ENCODE data around the gene XPO4. TPM values are rescaled to one million over a fixed set of nuclear protein-coding genes. Genes with fewer than 3 reads are reported as not detected.

The XPO4 gene
- total and polyA plus RNA-seq, 10 of the 15 experiments (the other 5 are each of a cell fraction or from before 2014, with no cell fraction given), result 3.6 to 24.9 (median 18.4) TPM

DNA sequence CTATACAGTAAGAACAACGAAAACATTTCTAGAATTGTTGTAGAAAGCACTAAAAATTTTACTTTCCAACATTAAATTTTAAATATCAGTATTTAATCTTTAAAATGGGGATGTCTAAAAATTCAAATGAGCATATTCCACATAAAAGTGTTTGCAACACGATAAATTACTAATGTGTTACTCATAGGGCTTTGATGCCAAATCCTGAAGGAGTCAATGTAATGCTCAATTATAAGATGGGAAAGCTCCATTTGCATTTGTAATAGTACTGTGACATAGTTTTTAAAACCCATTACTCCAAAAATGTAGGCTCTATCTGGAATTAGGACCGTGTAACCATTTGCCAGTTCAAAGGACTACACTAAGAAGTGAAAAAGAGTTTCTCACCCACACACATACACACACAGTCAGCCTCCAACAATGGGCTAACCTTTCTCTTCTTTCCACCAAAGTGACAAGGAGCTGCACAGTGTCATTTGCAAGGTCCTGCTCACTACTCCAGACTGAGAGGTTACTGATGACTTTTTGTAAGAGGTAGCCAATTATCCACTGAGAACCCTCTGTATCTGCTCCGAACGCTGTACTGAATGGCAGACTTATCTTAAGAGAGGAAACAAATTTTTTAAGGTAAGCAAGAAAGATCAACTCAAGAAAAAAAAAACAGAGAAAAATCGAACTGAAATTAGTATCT, 102.7 kb downstream of the XPO4 start (continued):
- TF ChIP-seq EGR1 (IDR thresholded peaks at IDR 0.05; ENCODE audit: borderline replicate concordance in 1 of 2, low read depth in 2 of 2, low read length in 2 of 2) (no peak), SRF (IDR thresholded peaks at IDR 0.05; ENCODE audit: low read depth in 2 of 2, low read length in 2 of 2) (no peak), POU2F2 (IDR thresholded peaks at IDR 0.05; ENCODE audit: borderline replicate concordance, low read depth, low read length) (no peak), MEF2B (IDR thresholded peaks at IDR 0.05; ENCODE audit: partially characterized antibody, poor library complexity, severe bottlenecking) (no peak)

DNA sequence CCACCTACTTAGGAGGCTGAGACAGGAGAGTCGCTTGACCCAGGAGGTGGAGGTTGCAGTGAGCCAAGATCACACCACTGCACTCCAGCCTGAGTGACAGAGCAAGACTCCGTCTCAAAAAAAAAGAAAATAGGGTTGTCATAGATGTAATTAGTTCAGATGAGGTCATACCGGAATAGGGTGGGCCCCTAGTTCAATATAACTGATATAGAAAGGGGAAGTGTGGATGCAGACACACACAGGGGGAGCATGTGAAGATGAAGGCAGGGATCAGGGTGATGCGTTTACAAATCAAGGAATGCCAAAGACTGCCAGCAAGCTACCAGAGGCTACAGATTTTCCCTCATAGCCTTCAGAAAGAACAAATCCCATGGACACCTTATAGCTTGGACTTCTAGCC, 104.5 kb downstream of the XPO4 start:
- Histone ChIP-seq H3K9me3 (replicated peaks; ENCODE audit: control insufficient read depth, insufficient read depth, low read length) (no peaks in the 10 kb centered on the region), H3K4me2 (ENCODE audit: control insufficient read depth, insufficient read depth) (no peak overlapping the region), H3K4me1 (ENCODE audit: control insufficient read depth, insufficient read depth, low read length) (no peaks in the 10 kb centered on the region), H3K9ac (ENCODE audit: control insufficient read depth, insufficient read depth, low read length) (no peak overlapping the region), H4K20me1 (ENCODE audit: control insufficient read depth, insufficient read depth) (no peaks in the 10 kb centered on the region), H3K36me3 (ENCODE audit: control insufficient read depth in 2 of 2, insufficient read depth in 2 of 2, low read length in 1 of 2) (peaks cover 2 to 19% of the 10 kb centered on the region in 2 experiments; a peak in 3 of 4 replicates), H3K4me3 (no peak overlapping the region), H3K27me3 (replicated peaks in 1 of 2; ENCODE audit: control insufficient read depth in 2 of 2, insufficient read depth in 2 of 2, low read length in 1 of 2) (no peaks in the 10 kb centered on the region), H3K79me2 (ENCODE audit: control insufficient read depth, insufficient read depth, low read length) (no peaks in the 10 kb centered on the region), H3K27ac (ENCODE audit: control insufficient read depth, insufficient read depth) (no peak overlapping the region), H2AFZ (ENCODE audit: control insufficient read depth, low read depth, low read length) (no peak overlapping the region)
- 38% methylated on average over 4 of the region's 4 CpGs for WGBS (ENCODE audit: insufficient coverage, insufficient replicate concordance, low lambda C conversion rate, missing lambda C conversion rate)
- ChIA-PET CTCF (interaction anchor here (1.6 kb wide), 1 partner anchor 304 kb away, joined by 3 read pairs; no protein-coding TSS in a partner anchor), POLR2A (no interaction called here), SMC1A (ENCODE audit: uncharacterized antibody, unreplicated experiment) (no interaction called here), RAD21 (ENCODE audit: unreplicated experiment) (no interaction called here)
- in situ Hi-C loops (cut with MboI), result no loop called here
- DNase-seq (ENCODE audit: low read depth, low spot score), result no peak
- FAIRE-seq, result no peak
- TF ChIP-seq RB1 (IDR thresholded peaks at IDR 0.05; ENCODE audit: borderline replicate concordance) (no peak), ZZZ3 (IDR thresholded peaks at IDR 0.05; ENCODE audit: control insufficient read depth, insufficient read length, low read depth) (no peak), CHD1 (IDR thresholded peaks at IDR 0.05; ENCODE audit: low read depth, low read length) (no peak), NR2C2 (IDR thresholded peaks at IDR 0.05; ENCODE audit: borderline replicate concordance, control insufficient read depth, insufficient read length, low read depth) (no peak), CHD2 (IDR thresholded peaks at IDR 0.05; ENCODE audit: borderline replicate concordance, low read depth, low read length) (no peak), CBX5 (IDR thresholded peaks at IDR 0.05; ENCODE audit: low read depth) (no peak)
- TF ChIP-seq, protein P1, sequence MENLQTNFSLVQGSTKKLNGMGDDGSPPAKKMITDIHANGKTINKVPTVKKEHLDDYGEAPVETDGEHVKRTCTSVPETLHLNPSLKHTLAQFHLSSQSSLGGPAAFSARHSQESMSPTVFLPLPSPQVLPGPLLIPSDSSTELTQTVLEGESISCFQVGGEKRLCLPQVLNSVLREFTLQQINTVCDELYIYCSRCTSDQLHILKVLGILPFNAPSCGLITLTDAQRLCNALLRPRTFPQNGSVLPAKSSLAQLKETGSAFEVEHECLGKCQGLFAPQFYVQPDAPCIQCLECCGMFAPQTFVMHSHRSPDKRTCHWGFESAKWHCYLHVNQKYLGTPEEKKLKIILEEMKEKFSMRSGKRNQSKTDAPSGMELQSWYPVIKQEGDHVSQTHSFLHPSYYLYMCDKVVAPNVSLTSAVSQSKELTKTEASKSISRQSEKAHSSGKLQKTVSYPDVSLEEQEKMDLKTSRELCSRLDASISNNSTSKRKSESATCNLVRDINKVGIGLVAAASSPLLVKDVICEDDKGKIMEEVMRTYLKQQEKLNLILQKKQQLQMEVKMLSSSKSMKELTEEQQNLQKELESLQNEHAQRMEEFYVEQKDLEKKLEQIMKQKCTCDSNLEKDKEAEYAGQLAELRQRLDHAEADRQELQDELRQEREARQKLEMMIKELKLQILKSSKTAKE (IDR thresholded peaks at IDR 0.05; ENCODE audit: low read depth, poor library complexity, severe bottlenecking), result no peak
- TF ChIP-seq, protein P2, sequence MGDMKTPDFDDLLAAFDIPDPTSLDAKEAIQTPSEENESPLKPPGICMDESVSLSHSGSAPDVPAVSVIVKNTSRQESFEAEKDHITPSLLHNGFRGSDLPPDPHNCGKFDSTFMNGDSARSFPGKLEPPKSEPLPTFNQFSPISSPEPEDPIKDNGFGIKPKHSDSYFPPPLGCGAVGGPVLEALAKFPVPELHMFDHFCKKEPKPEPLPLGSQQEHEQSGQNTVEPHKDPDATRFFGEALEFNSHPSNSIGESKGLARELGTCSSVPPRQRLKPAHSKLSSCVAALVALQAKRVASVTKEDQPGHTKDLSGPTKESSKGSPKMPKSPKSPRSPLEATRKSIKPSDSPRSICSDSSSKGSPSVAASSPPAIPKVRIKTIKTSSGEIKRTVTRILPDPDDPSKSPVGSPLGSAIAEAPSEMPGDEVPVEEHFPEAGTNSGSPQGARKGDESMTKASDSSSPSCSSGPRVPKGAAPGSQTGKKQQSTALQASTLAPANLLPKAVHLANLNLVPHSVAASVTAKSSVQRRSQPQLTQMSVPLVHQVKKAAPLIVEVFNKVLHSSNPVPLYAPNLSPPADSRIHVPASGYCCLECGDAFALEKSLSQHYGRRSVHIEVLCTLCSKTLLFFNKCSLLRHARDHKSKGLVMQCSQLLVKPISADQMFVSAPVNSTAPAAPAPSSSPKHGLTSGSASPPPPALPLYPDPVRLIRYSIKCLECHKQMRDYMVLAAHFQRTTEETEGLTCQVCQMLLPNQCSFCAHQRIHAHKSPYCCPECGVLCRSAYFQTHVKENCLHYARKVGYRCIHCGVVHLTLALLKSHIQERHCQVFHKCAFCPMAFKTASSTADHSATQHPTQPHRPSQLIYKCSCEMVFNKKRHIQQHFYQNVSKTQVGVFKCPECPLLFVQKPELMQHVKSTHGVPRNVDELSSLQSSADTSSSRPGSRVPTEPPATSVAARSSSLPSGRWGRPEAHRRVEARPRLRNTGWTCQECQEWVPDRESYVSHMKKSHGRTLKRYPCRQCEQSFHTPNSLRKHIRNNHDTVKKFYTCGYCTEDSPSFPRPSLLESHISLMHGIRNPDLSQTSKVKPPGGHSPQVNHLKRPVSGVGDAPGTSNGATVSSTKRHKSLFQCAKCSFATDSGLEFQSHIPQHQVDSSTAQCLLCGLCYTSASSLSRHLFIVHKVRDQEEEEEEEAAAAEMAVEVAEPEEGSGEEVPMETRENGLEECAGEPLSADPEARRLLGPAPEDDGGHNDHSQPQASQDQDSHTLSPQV (IDR thresholded peaks at IDR 0.05), result no peak
- no peak for ATAC-seq
- no TSS peak for BruUV-seq (replicated peaks)
- intact Hi-C loops (cut with micrococcal nuclease; ENCODE audit: unreplicated experiment), result no loop called here

Measured in GM12878 (cell line).